Left hindlimb (tissue), 1 donor: ENCODE measurements around the gene FARSB.
"Not testable (repeated sequence)": the region's sequence is repeated elsewhere in the genome, so short reads cannot be mapped to it uniquely, and the experiment has no call there.

Source experiments
- DNase-seq: peaks from one replicate; pipeline ENCODE4 v3.0.0-alpha.2; 2018

Gene FARSB

DNA sequence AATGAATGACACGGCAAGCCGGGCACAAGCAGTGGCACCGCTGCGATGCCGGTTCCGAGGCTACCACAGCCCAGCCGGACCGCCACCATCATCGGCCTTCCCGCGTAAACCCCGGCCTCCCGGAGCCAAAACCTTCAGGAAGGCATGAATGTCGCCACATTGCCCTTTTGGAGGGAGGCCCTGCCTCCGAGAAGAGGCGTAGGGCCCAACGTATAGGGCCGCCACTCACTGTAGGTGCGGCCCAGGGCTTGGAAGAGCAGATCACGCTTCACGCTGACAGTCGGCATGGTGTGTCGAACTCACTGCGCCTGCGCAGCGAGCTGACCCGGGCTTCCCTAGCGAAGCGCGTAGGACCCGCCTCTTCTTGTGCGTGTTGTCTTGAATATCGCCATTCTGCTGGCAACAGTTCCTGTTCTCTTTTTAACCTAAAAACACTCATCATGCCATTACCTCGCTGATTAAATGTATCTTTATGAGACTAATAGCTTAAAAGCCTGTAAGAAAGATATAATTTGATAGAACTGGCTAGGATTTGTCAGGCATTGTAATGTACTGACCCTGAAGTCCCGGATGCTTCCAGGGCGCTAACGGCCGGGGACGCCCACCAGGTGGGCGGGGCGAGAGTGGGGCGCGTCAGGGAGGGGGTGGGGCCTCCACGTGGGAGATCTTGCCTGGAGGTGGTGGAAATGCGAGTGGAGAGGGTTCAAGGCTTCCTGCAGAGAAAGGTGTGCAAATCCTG lies at the start of gene FARSB:
Gene FARSB (minus strand): TSS at position 306 of the 739 bp plus-strand sequence. CDS start 19 bp downstream, at position 287.
- DNase-seq = peak; percentile 94

DNA sequence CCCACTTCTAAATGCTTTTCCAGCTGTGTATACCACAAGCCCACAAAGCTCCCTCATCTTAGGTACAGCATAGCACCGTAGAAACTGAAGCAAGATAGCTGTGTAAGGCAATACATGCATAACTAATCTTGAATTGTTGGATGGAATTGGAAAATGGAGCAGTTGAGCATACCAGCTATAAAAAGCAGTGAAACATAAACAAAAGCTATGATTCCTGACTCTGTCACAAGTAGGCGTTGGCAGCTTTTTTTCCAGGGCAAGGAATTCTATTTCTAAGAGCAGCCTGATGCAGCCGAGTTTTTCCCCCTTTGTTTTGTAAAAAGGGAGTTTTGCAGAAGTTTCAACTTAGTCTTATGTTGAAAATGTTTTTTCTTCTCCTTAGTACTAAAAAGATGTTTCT lies 48.0 kb upstream of the FARSB start:
- no peak for DNase-seq

DNA sequence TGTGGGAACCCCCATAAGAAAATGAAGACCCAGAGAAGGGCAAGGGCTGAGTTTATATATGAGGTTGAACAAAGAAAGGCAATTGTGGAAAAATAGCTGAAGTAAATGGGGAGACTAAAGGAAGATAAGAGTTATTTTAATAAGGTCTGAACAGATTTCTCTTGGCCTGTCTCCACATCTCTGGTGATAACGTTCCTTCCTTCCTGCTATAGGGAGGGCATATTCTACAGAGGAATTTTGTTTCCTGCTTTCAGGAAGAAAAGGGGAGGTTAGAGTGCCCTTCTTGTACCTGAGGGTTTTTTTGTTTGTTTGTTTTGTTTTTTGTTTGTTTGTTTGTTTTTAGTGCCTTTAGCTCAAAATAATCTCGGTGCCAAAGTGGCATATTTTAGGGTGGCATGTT lies 47.2 kb upstream of the FARSB start:
- no peak for DNase-seq

DNA sequence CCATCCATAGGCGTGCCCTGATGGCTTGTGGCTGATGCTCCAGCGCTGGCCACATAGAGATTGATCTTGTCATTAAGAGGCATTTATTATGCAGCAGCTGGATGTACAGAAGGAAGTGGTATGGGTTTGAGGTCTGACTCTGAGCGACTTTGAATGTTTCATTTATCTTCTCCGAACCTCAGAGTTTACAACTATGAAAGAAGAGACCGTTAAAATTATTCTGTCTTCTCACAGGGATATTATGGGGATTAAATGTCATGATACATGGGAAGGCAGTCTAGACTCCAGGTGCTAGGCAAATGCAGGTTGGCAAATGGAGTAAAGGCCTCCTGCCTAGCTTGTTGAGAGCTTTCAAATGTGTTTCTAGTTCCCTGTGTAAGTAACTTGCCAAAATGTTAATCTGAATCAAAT lies 45.8 kb upstream of the FARSB start:
- no peak for DNase-seq

DNA sequence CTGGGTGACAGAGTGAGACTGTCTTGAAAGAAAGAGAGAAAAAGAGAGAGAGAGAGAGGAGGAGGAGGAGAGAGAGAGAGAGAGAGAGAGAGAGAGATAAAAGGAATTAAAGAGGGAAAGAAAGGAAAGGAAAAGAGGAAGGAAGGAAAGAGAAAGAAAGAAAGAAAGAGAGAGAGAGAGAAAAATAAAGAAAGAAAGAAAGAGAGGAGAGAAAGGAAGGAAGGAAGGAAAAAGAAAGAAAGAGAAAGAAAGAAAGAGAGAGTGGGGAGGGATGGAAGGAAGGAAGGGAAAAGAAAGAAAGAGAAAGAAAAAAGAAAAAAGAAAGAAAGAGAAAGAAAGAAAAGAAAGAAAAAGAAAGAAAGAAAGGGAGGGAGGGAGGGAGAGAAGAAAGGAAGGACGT lies 45.3 kb upstream of the FARSB start:
- no peak for DNase-seq

DNA sequence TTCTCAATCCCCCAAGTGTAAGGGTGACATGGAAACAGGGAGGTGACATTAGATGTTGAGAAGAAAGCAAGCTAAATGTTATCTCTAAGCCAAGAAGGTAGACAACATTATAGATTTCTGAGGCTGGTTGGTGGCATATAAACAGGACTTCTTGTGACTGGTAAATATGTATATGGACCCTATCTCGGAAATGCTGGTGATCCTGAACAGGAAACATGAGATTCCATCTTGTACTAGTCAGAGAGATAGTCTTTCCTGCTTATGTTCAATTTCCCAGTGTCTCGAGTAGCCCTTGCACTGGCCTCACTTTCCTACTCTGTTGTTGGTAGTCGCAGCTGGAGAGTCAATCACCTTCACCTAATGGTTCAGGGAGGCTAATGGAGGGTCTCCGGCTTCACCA lies 42.4 kb upstream of the FARSB start:
- DNase-seq = no peak

DNA sequence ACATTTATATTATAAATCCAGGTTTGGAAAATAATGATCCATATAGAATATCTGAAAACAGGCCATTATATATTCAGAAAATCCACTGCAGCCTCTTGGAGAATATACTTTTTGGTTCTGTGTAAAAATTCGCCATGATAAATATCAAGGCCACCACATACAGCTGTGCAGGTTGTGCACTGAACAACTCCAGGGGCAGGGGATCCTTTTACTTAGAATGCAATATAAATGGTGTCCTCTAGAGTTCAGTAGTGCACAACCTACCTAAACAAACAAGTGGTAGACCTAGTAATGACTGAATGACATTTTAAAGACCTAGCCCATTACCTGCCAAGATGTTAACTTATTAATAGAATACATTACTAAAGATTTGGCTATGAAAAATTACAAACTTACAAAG lies 37.9 kb upstream of the FARSB start:
- no peak for DNase-seq

DNA sequence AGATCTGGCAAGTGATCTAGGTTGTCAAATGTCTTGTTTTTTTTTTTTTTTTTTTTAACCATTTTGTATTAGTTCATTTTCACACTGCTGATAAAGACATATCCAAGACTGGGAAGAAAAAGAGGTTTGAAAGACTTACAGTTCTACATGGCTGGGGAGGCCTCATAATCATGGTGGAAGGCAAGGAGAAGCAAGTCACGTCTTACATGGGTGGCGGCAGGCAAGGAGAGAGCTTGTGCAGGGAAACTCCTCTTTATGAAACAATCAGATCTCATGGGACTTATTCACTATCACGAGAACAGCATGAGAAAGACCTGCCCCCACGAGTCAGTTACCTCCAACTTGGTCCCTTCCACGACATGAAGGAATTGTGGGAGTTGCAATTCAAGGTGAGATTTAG lies 37.5 kb upstream of the FARSB start:
- DNase-seq = not testable (repeated sequence)

DNA sequence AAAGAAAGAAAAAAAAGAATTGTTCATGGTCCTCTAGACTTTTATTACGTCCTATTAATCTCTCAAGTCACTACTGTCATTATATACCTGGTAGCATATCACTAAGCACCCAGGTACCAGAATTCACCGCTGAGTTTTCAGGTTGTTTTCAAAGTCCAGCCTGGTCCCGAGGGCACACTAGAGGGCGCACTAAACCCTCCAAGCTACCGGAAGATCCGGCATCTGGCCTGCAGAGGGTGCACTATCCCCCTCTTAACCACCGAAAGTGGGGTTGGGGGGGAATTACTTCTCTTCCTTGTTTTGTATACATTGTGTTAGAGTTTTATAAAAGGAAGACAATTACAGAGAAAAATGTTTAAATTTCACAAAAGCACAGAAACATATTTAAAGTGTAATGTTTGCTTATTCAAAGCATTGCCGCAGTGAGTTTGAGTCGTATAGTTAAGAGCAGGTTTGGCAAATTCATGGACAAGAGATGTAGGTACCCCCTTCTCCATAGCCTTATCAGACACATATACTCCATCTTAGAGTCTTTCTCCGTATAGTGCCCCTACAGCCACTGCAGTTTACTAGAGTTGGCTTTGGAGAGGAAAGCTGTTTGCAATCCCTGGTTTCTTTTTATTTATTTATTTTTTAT lies 34.8 kb upstream of the FARSB start:
- peak; percentile 64 for DNase-seq

DNA sequence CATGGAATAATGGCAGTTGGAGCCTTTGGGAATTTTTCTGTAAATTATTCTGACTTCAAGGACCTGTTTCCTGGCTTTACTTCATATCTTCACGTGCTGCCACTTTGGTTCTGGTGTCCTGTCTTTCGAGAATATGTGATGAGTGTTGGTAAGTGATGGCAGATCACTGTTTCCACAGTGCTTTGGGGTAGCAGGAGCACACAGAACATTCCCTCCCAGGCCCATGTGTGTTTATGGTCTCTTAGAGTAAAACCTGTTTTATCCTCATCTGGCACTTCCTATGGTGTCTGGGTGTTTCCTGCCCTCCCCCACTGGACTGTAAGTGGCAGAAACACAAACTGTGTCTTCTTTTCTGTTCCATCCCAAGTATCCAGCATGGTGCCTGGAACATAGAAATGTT lies 33.4 kb upstream of the FARSB start:
- DNase-seq = no peak

DNA sequence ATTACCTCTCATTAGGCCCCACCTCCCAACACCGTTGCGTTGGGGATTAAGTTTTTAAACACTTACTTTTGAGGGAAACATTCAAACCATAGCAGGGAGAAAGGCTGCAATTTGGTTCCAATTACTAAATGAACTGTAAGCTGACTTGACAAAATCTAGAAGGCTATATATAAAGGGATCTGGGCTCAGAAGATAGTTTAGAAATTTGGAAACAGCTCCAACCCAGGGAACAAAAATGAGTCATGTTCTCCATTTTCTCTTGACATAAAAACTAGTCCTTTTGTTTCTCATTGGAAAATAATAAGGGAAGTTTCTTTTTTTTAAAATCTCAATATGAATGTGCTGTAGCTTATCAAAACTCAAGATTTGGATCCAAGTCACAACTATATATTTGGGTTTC lies 33.0 kb upstream of the FARSB start:
- DNase-seq = no peak

DNA sequence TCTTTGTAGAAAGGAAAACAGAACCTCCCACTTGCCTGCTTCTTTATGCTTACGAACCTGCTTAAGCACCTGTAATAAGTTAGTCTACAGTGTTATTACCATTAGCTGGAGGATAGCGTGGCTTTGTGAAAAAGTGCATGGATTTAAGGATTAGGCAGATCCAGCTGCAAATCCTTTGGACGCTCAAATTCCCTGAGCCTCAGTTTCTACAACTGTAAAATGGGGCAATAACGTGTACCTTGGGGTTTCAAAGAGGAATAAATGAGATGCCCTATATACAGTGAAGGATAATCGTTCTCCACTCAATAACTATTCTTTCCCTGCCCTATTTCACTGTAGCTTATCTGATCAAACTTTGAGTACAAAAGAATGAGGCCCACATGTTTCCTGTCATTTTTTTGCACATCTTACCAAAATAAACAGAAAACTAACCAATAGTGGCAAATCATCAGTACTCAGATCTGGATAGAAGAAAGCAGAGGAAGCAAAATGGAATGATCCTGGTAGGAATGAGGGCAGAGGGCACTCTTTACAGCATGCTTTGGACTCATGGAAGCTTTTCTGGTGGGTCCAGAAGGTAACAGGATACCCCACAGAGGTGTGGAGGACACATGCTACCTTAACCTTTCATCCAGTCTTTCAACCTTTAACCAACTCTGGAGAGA lies 30.3 kb upstream of the FARSB start:
- no peak for DNase-seq

DNA sequence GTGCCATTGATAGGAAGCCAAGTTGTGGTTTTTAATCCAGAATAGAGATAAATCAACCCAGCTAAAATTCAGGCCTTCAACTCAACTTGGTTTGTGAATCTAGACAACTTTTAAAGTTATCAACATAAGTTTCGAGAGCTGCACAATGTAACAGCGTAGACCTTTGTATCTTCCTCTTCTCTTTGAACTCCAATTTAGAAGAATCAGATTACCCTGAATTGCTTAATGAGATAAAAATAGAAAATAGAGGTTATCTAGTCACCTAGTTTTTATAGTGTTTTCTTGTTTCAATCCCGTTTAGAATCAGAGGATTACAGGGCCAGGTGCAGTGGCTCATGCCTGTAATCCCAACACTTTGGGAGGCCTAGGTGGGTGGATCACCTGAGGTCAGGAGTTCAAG lies 27.9 kb upstream of the FARSB start:
- DNase-seq = no peak

DNA sequence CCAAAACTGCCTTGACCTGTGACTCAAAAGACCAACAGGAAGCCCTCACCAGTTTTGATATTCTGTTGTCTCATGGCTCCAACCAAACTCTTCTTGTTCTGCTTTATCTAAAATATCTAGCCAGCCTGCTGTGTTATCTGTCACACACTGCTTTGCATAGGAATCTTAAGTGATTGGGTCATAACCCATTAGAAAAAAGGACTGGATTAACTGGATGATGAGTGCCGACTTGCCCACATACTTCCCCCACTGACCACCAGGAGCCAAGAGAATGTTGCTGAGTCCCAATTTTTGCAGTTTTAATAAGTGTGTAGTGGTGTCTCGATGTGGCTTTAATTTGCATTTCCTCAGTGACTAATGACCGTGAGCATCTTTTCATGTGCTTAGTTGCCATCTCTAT lies 22.1 kb upstream of the FARSB start:
- DNase-seq = no peak

DNA sequence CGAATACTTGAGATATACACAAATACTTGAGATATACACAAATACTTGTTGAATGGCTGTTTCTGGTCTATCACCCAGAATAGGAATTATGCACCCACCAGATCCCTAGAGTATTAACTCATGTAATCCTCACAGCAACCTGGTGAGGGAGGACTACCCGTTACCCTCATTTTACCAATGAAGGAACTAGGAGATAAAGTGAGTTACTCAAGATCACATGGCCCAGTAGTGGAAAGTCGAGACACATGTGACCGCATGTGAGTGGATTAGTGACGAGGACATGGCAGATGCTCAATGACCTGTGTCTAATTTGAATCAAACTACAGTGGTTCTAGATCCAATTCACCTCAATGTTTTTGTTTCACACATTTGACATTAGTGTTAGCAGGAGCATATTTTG lies 18.0 kb upstream of the FARSB start:
- no peak for DNase-seq

DNA sequence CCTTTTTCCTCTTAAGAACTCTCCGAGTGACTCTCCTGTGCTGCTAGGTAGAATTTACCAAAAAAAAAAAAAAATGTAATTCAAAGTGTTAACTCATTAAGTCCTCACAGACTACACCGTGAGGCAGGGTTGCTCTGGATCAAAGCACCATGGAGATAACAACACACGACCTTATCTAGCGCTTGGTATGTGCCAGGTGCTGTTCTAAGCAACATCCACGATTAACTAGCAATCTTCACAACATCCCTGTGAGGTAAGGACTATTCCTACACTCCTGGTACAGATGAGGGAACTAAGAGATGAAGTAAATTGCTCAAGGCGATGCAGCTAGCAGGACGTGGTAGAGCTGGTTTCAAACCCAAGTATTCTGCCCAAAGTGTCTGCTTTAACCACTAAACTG lies 17.4 kb upstream of the FARSB start:
- DNase-seq = no peak

DNA sequence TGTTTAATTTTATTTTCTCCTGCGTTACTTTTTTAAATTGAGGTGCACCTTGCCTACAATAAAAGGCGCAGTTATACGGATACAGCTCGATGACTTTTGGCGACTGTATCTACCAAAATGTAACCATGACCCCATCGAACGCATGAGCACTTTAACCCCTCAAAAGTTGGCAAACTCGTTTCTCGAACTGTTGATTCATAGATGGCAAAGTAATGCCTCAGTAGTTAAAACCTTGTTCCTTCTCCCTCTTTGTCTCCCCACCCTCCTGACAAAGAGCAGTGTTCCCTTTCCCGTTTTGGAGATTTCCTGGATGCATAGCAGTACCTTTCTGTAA lies 16.1 kb upstream of the FARSB start:
- no peak for DNase-seq

DNA sequence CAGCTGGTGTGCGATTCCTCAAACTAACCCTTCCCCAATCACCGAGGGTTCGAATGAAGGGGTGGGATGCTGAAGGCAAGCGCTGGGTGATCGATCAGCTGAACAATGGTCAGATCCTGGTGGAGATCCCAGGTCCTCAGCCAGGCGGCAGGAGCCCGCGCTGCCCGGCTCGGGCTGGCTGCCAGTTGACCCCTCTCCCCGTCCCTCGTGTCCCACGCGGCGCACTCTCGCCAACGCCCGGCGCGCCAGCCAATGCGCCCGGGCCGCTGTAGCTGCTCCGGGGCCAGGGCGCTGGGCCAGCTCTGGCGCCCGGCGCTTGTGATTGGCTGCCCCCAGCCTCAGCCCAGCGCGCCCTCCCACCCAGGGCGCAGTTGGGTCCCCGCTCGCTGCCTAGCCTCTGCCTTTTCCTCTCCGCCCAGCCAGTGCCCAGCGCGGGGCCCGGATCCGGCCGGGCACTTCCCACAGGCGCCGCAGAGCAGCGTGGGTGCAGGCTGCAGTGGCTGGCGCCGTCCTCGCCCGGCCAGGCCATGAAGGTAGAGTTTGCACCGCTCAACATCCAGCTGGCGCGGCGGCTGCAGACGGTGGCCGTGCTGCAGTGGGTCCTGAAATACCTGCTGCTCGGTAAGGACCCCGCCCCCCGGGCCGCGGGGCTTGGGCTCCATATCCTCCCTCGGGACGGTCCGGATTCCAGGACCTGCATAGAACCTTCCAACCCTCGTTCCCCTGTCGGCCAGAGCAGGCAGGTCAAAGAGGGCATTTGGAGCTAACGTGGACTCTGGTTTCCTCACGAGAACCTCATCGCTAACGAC lies 15.6 kb upstream of the FARSB start, which contains the start of gene MOGAT1:
Gene MOGAT1 (plus strand): TSS at position 400 of the 809 bp plus-strand sequence. CDS start 128 bp downstream, at position 528.
- peak; percentile 41 for DNase-seq

DNA sequence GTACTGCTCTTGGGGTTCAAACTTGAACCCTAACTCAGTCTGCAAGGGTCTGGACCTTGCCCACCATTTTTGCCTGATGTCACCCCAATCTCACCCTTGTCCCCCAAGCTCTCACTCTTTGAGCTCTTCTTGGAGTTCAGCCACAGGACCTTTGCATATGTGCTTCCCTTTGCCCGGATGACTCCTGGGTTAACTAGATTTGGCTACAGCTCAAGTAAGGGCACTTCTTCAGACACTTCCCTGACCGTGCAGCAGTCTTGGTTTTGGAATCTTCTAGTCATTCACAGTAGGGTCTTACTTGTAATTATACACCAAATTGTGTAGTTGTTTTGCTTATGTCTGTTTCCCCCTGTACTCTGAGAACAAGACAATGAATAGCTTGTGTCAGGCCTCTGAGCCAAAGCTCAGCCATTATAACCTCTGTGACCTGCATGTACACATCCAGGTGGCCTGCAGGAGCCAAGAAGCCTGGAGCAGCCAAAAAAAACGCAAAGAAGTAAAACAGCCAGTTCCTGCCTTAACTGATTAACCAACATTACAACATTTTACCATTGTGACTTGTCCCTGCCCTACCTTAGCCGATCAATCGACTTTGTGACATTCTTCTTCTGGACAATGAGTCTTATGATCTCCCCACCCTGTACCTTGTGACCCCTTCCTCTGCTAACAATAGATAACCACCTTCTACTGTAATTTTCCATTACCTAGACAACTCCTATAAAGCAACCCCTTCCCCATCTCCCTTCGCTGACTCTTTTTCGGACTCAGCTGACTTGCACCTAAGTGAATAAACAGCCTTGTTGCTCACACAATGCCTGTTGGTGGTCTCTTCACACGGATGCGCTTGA lies 14.5 kb upstream of the FARSB start:
- DNase-seq = no peak

DNA sequence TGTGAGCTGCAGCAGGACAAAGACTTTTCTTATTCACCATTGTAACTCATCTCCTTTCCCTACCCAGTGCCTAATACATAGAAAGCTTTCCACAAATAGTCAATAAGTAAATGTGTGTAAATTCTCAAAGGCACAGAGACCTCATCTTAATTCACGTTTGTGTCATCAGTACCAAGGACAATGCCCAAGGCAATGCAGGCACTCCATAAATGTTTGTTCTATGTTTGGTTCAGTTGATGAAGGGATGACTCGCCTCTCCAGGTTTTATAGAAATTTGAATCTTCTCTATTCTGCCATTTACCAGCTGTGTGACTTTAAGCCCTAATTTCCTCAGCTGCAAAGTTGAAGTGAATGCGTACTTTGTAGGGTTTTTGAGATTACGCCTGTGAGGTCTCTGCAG lies 13.5 kb upstream of the FARSB start:
- DNase-seq = no peak

DNA sequence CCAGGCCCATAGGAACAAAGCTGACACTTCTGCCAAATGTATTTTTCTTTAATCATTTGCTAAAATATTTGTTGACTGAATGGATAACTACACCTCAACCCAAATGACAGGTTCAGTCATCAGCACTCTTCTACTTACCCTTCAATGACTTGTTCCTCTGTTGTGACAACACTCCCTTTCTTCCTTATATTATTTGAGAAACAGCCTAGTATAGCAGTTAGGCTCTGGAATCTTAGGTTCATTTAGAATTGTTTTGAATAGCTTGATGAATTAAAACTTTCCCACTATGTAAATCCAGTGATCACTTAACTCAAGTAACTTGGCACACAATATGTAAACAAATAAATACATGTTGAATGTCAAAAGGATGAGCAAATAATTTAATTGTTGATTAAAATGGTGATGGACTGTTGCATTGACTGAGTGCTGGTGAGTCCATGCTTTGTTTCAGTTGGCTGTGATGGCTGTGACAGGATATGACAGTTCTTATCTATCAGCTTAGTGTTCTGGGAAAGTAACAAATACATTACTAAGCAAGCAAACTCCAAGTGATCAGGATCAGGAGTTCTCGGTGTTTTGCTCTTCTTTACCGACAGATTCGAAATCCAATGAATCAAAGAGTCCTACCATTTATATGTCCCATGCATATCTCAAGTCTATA lies 12.7 kb upstream of the FARSB start:
- DNase-seq = no peak

DNA sequence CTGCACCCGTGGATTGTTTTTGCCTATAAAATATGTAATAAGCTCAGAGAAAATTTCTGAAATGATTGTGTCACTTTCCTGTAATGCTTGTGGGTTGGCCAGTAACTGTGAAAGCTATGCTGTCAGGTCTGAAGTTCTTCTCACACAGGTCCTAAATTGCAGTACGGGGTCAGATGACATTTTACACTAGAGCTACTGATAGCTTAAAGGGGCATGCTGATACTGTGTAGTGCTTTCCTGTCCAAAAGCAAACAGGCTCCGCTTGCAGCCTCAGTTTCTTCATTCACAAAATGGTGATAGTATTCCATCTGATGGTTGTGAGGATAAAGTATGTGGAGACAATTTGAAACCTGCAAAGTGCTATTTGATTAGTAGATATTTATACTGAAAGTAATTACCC lies 7.6 kb upstream of the FARSB start:
- DNase-seq = no peak
